LNCaP clone FGC (cell line): ENCODE measurements around the gene NSUN6.
A peak's percentile ranks its signal among the peaks of the same experiment; 100 is the strongest.
"Not testable (repeated sequence)": the region's sequence is repeated elsewhere in the genome, so short reads cannot be mapped to it uniquely, and the experiment has no call there.

Experiments
- DNase-seq: peaks from one replicate; pipeline ENCODE4 v3.0.0-alpha.2; 2011; ENCODE audit warnings: low read depth
- H3K4me3 ChIP-seq: 2 replicates; pipeline ENCODE4 v1.5.1; 2011; ENCODE audit warnings: mild to moderate bottlenecking, low read depth, low read length, control low read depth
- CTCF ChIP-seq: IDR thresholded peaks from 2 replicates; pipeline ENCODE4 v1.5.1; 2012; ENCODE audit warnings: mild to moderate bottlenecking; ENCODE audit not compliant: control insufficient read depth, insufficient read depth; ENCODE audit errors: extremely low read depth

The NSUN6 gene

GRCh38 chr10:18607503-18608378 lies 43.6 kb downstream of the NSUN6 start:
- no peak overlapping the region for H3K4me3 ChIP-seq
- no peak for TF ChIP-seq CTCF
- DNase-seq: no peak

GRCh38 chr10:18606051-18606695 lies 45.2 kb downstream of the NSUN6 start:
- TF ChIP-seq CTCF: no peak
- no peak overlapping the region for H3K4me3 ChIP-seq
- no peak for DNase-seq

- H3K4me3 ChIP-seq: no peak overlapping the region
- no peak for DNase-seq
- peak; percentile 5; the same call in 1 of the 2 replicates for TF ChIP-seq CTCF
Observed at GRCh38 chr10:18601321-18601720, 50.1 kb downstream of the NSUN6 start.

GRCh38 chr10:18599392-18599791 lies 52.0 kb downstream of the NSUN6 start:
- no peak overlapping the region for H3K4me3 ChIP-seq
- DNase-seq: no peak
- no peak for TF ChIP-seq CTCF

GRCh38 chr10:18594574-18595156 lies 56.7 kb downstream of the NSUN6 start:
- H3K4me3 ChIP-seq: no peak overlapping the region
- TF ChIP-seq CTCF: peak; percentile 17; the same call in 1 of the 2 replicates
- no peak for DNase-seq

GRCh38 chr10:18591141-18591540 lies 60.2 kb downstream of the NSUN6 start:
- H3K4me3 ChIP-seq, DNase-seq: not testable (repeated sequence)

- H3K4me3 ChIP-seq, DNase-seq: not testable (repeated sequence)
Observed at GRCh38 chr10:18586637-18587036, 64.8 kb downstream of the NSUN6 start.
